ENCODE measurements around the gene TMEM263. TPM values are rescaled to one million over a fixed set of nuclear protein-coding genes. Genes with fewer than 3 reads are reported as not detected.
"Not testable (repeated sequence)": the region's sequence is repeated elsewhere in the genome, so short reads cannot be mapped to it uniquely, and the experiment has no call there.

TMEM263 gene
- total RNA-seq, 4 donors from 2014 or later: 26.4 to 43.7 (median 35.9) TPM

GRCh38 chr12:106913456-106913855, 42.3 kb upstream of the TMEM263 start:
- DNase-seq (ENCODE audit: low spot score) (no peak), ATAC-seq (ENCODE audit: low FRiP score) (no peak)
- TF ChIP-seq CTCF (IDR thresholded peaks at IDR 0.05): no peak

- DNase-seq (ENCODE audit: low spot score): no peak
- no peak for TF ChIP-seq CTCF (IDR thresholded peaks at IDR 0.05)
- no peak for ATAC-seq (ENCODE audit: low FRiP score)
Measured at GRCh38 chr12:106914796-106915634, 40.7 kb upstream of the TMEM263 start.

- no peak for TF ChIP-seq CTCF (IDR thresholded peaks at IDR 0.05)
- ATAC-seq (ENCODE audit: low FRiP score) (no peak), DNase-seq (ENCODE audit: low spot score) (no peak)
Measured at GRCh38 chr12:106915635-106916026, 40.1 kb upstream of the TMEM263 start.

- no peak for DNase-seq (ENCODE audit: low spot score)
- no peak for TF ChIP-seq CTCF (IDR thresholded peaks at IDR 0.05)
- no peak for ATAC-seq (ENCODE audit: low FRiP score)
Measured at GRCh38 chr12:106917503-106917902, 38.2 kb upstream of the TMEM263 start.

GRCh38 chr12:106918746-106919145, 37.0 kb upstream of the TMEM263 start:
- no peak for TF ChIP-seq CTCF (IDR thresholded peaks at IDR 0.05)
- no peak for ATAC-seq (ENCODE audit: low FRiP score)
- no peak for DNase-seq (ENCODE audit: low spot score)

- ATAC-seq (ENCODE audit: low FRiP score): no peak
- DNase-seq (ENCODE audit: low spot score): no peak
- no peak for TF ChIP-seq CTCF (IDR thresholded peaks at IDR 0.05)
Measured at GRCh38 chr12:106919910-106920544, 35.7 kb upstream of the TMEM263 start.

GRCh38 chr12:106921976-106922375, 33.7 kb upstream of the TMEM263 start:
- DNase-seq (ENCODE audit: low spot score); ATAC-seq (ENCODE audit: low FRiP score): not testable (repeated sequence)

GRCh38 chr12:106923594-106923993, 32.1 kb upstream of the TMEM263 start:
- DNase-seq (ENCODE audit: low spot score); ATAC-seq (ENCODE audit: low FRiP score): not testable (repeated sequence)

All from omental fat pad (tissue), 4 donors.